ENCODE measurements around the gene DOCK11. TPM values are rescaled to one million over a fixed set of nuclear protein-coding genes. Genes with fewer than 3 reads are reported as not detected.
A peak's percentile ranks its signal among the peaks of the same experiment; 100 is the strongest.

DOCK11 gene
- total and polyA plus RNA-seq, 2 experiments from 2014 or later, result 11.7 to 21.9 TPM

- no peak overlapping the region for H3K9ac ChIP-seq
- H3K4me2 ChIP-seq (ENCODE audit: unreplicated experiment), result no peak overlapping the region
- H3K36me3 ChIP-seq (ENCODE audit: low read depth), result no peaks in the 10 kb centered on the region
- H2AFZ ChIP-seq, result no peak overlapping the region
- DNase-seq, result peak; percentile 10
- H3K9me2 ChIP-seq (ENCODE audit: insufficient read depth), result no peaks in the 10 kb centered on the region
- no peaks in the 10 kb centered on the region for H3F3A ChIP-seq (ENCODE audit: insufficient read depth)
- 0 to 7% methylated on average over 2 of the region's 2 CpGs for WGBS, 2 experiments (ENCODE audit: low coverage in 1 of 2, low lambda C conversion rate in 2 of 2, missing lambda C conversion rate in 2 of 2)
- in situ Hi-C loops (cut with MboI), result no loop called here
- no peaks in the 10 kb centered on the region for H3K9me3 ChIP-seq (ENCODE audit: low read depth)
- no peaks in the 10 kb centered on the region for H3K27me3 ChIP-seq (replicated peaks; ENCODE audit: insufficient read depth)
- TF ChIP-seq EZH2 (IDR thresholded peaks at IDR 0.05; ENCODE audit: insufficient read depth, poor library complexity, severe bottlenecking) (no peak), EZH2phosphoT487 (IDR thresholded peaks at IDR 0.05; ENCODE audit: insufficient read depth, low read depth) (no peak)
- no peak overlapping the region for H3K4me3 ChIP-seq
- H3K79me2 ChIP-seq (ENCODE audit: insufficient read depth), result no peaks in the 10 kb centered on the region
- no peaks in the 10 kb centered on the region for H3K4me1 ChIP-seq (ENCODE audit: insufficient read depth)
- no peaks in the 10 kb centered on the region for H4K20me1 ChIP-seq (ENCODE audit: insufficient read depth)
- H3K27ac ChIP-seq, result no peak overlapping the region
These were observed 142.4 kb downstream of the DOCK11 start for GRCh38 chrX:118637997-118638396.

GRCh38 chrX:118644378-118644777 lies 148.8 kb downstream of the DOCK11 start:
- DNase-seq, result peak; percentile 51
- H4K20me1 ChIP-seq (ENCODE audit: insufficient read depth), result no peaks in the 10 kb centered on the region
- no peak overlapping the region for H2AFZ ChIP-seq
- no peak overlapping the region for H3K4me2 ChIP-seq (ENCODE audit: unreplicated experiment)
- in situ Hi-C loops (cut with MboI), result no loop called here
- no peaks in the 10 kb centered on the region for H3K36me3 ChIP-seq (ENCODE audit: low read depth)
- H3K9ac ChIP-seq, result no peak overlapping the region
- H3K79me2 ChIP-seq (ENCODE audit: insufficient read depth), result no peaks in the 10 kb centered on the region
- no peak overlapping the region for H3K4me3 ChIP-seq
- H3K9me3 ChIP-seq (ENCODE audit: low read depth), result no peaks in the 10 kb centered on the region
- no peaks in the 10 kb centered on the region for H3K9me2 ChIP-seq (ENCODE audit: insufficient read depth)
- H3F3A ChIP-seq (ENCODE audit: insufficient read depth), result no peaks in the 10 kb centered on the region
- no peak overlapping the region for H3K27ac ChIP-seq
- no peaks in the 10 kb centered on the region for H3K4me1 ChIP-seq (ENCODE audit: insufficient read depth)
- WGBS, 2 experiments (ENCODE audit: low coverage in 1 of 2, low lambda C conversion rate in 2 of 2, missing lambda C conversion rate in 2 of 2), result 86 to 87% methylated on average over 1 of the region's 1 CpG
- TF ChIP-seq EZH2 (IDR thresholded peaks at IDR 0.05; ENCODE audit: insufficient read depth, poor library complexity, severe bottlenecking) (no peak), EZH2phosphoT487 (IDR thresholded peaks at IDR 0.05; ENCODE audit: insufficient read depth, low read depth) (no peak)
- no peaks in the 10 kb centered on the region for H3K27me3 ChIP-seq (replicated peaks; ENCODE audit: insufficient read depth)

GRCh38 chrX:118652717-118653116 lies 157.1 kb downstream of the DOCK11 start:
- Histone ChIP-seq H3K9me2 (ENCODE audit: insufficient read depth) (no peaks in the 10 kb centered on the region), H3K27me3 (replicated peaks; ENCODE audit: insufficient read depth) (no peaks in the 10 kb centered on the region), H3K27ac (peak overlapping the region; percentile 56), H3F3A (ENCODE audit: insufficient read depth) (peaks cover 13% of the 10 kb centered on the region; the same call in 1 of the 2 replicates), H4K20me1 (ENCODE audit: insufficient read depth) (no peaks in the 10 kb centered on the region), H2AFZ (no peak overlapping the region), H3K79me2 (ENCODE audit: insufficient read depth) (no peaks in the 10 kb centered on the region), H3K4me3 (no peak overlapping the region), H3K9me3 (ENCODE audit: low read depth) (no peaks in the 10 kb centered on the region), H3K9ac (no peak overlapping the region), H3K4me2 (ENCODE audit: unreplicated experiment) (peak overlapping the region; percentile 0), H3K4me1 (ENCODE audit: insufficient read depth) (peaks cover 18% of the 10 kb centered on the region), H3K36me3 (ENCODE audit: low read depth) (no peaks in the 10 kb centered on the region)
- peak; percentile 70 for DNase-seq
- TF ChIP-seq EZH2 (IDR thresholded peaks at IDR 0.05; ENCODE audit: insufficient read depth, poor library complexity, severe bottlenecking) (no peak), EZH2phosphoT487 (IDR thresholded peaks at IDR 0.05; ENCODE audit: insufficient read depth, low read depth) (no peak)
- in situ Hi-C loops (cut with MboI), result no loop called here
- 6 to 7% methylated on average over 3 of the region's 3 CpGs for WGBS, 2 experiments (ENCODE audit: low coverage in 1 of 2, low lambda C conversion rate in 2 of 2, missing lambda C conversion rate in 2 of 2)

- in situ Hi-C loops (cut with MboI), result no loop called here
- no peak overlapping the region for H3K4me2 ChIP-seq (ENCODE audit: unreplicated experiment)
- WGBS, 2 experiments (ENCODE audit: low coverage in 1 of 2, low lambda C conversion rate in 2 of 2, missing lambda C conversion rate in 2 of 2), result 98 to 100% methylated on average over 3 of the region's 3 CpGs
These were observed 158.7 kb downstream of the DOCK11 start for GRCh38 chrX:118654331-118654730.

More at GRCh38 chrX:118654331-118654730, 158.7 kb downstream of the DOCK11 start:
- H3F3A ChIP-seq (ENCODE audit: insufficient read depth), result peaks cover 13% of the 10 kb centered on the region; the same call in 1 of the 2 replicates
- H3K4me3 ChIP-seq, result no peak overlapping the region
- no peaks in the 10 kb centered on the region for H4K20me1 ChIP-seq (ENCODE audit: insufficient read depth)
- H3K4me1 ChIP-seq (ENCODE audit: insufficient read depth), result peaks cover 18% of the 10 kb centered on the region
- TF ChIP-seq EZH2phosphoT487 (IDR thresholded peaks at IDR 0.05; ENCODE audit: insufficient read depth, low read depth), result no peak
- no peak for TF ChIP-seq EZH2 (IDR thresholded peaks at IDR 0.05; ENCODE audit: insufficient read depth, poor library complexity, severe bottlenecking)
- H3K27me3 ChIP-seq (replicated peaks; ENCODE audit: insufficient read depth), result no peaks in the 10 kb centered on the region
- H3K27ac ChIP-seq, result no peak overlapping the region
- H3K36me3 ChIP-seq (ENCODE audit: low read depth), result no peaks in the 10 kb centered on the region
- H3K79me2 ChIP-seq (ENCODE audit: insufficient read depth), result no peaks in the 10 kb centered on the region
- no peaks in the 10 kb centered on the region for H3K9me2 ChIP-seq (ENCODE audit: insufficient read depth)
- no peak for DNase-seq
- no peak overlapping the region for H3K9ac ChIP-seq
- H3K9me3 ChIP-seq (ENCODE audit: low read depth), result no peaks in the 10 kb centered on the region
- no peak overlapping the region for H2AFZ ChIP-seq
